LNCaP clone FGC (cell line): ENCODE measurements around the gene ST3GAL5.
"Not testable (repeated sequence)": the region's sequence is repeated elsewhere in the genome, so short reads cannot be mapped to it uniquely, and the experiment has no call there.

Source experiments
- DNase-seq: peaks from one replicate; pipeline ENCODE4 v3.0.0-alpha.2; 2011; ENCODE audit warnings: low read depth
- H3K4me3 ChIP-seq: 2 replicates; pipeline ENCODE4 v1.5.1; 2011; ENCODE audit warnings: mild to moderate bottlenecking, low read depth, low read length, control low read depth
- TF ChIP-seq, protein P1 (sequence below): IDR thresholded peaks from 2 replicates; pipeline ENCODE4 v1.5.1; 2012; ENCODE audit warnings: mild to moderate bottlenecking; ENCODE audit not compliant: control insufficient read depth, insufficient read depth; ENCODE audit errors: extremely low read depth

Gene ST3GAL5

DNA sequence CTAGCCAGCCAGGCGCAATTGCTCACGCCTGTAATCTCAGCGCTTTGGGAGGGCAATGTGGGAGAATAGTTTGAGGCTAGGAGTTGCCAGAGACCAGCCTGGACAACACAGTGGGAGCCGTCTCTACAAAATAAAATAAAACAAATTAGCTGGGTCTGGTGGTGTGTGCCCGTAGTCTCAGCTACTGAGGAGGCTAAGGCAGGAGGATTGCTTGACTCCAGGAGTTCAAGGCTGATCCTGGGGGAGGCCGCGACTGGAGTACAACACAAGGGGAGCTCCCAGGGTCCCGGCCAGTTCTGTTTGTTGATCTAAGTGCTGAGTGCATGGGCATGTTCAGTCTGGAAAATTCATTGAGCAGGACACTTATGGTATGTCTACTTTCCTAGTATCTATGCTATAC is 2.6 kb downstream of the ST3GAL5 start:
- no peak overlapping the region for H3K4me3 ChIP-seq
- no peak for DNase-seq
- TF ChIP-seq, protein P1, sequence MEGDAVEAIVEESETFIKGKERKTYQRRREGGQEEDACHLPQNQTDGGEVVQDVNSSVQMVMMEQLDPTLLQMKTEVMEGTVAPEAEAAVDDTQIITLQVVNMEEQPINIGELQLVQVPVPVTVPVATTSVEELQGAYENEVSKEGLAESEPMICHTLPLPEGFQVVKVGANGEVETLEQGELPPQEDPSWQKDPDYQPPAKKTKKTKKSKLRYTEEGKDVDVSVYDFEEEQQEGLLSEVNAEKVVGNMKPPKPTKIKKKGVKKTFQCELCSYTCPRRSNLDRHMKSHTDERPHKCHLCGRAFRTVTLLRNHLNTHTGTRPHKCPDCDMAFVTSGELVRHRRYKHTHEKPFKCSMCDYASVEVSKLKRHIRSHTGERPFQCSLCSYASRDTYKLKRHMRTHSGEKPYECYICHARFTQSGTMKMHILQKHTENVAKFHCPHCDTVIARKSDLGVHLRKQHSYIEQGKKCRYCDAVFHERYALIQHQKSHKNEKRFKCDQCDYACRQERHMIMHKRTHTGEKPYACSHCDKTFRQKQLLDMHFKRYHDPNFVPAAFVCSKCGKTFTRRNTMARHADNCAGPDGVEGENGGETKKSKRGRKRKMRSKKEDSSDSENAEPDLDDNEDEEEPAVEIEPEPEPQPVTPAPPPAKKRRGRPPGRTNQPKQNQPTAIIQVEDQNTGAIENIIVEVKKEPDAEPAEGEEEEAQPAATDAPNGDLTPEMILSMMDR = no peak

DNA sequence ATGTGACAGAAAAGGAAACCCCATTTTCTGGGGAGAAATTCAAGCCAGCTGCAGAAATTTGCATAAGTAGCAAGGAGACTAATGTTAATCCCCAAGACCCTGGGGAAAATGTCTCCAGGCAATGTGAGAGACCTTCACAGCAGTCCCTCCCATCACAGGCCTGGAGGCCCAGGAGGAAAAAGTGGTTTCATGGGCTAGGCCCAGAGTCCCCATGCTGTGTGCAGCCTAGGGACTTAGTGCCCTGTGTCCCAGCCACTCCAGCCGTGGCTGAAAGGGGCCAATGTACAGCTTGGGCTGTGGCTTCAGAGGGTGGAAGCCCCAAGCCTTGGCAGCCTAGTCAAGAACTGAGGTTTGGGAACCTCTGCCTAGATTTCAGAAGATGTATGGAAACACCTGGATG is 7.0 kb downstream of the ST3GAL5 start:
- not testable (repeated sequence) for H3K4me3 ChIP-seq, DNase-seq

DNA sequence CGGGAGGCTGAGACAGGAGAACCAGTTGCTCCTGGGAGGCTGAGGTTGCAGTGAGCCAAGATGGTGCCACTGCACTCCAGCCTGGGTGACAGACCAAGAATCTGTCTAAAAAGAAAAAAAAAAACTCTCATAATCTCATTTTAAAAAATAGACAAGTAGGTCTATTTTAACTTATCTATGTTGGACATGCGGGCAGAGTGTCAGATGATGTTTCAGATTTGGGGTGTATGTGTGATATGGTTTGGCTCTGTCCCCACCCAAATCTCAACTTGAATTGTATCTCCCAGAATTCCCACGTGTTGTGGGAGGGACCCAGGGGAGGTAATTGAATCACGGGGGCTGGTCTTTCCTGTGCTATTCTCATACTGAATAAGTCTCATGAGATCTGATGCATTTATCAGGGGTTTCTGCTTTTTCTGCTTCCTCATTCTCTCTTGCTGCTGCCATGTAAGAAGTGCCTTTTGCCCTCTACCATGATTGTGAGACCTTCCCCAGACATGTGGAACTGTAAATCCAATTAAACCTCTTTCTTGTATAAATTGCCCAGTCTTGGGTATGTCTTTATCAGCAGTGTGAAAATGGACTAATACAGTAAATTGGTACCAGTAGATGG is 8.0 kb downstream of the ST3GAL5 start:
- not testable (repeated sequence) for DNase-seq, H3K4me3 ChIP-seq

DNA sequence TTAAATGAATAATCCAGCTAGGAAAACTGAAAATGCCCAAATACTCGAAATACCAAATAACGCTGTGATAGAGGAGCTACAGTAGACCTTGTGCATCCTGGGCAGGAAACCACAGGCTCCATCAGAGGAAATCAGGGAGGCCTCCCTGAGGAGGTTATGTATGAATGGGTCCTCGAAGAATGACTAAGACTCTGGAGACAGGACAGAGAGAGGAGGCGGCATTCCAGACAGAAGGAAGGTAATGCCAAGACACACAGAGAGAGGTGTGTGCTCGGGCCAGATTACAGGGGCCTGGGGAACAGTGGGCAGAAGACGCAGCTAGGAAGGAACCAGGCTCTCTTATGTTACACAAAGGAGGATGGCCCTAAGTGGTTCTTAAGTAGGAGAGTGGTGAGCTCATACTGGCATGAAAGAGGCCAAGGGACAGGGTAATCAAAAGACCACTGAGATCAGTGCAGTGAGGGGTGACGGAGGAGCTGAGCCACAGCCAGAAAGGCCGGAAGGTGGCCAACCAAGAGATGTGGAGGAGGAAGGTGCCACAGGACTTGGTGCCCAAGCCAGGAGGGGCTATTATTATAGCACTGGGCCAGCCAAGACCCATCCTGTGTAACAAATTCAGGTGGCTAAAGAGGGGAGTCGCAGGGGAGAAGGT is 9.9 kb downstream of the ST3GAL5 start:
- TF ChIP-seq, protein P1 = no peak
- DNase-seq = no peak
- no peak overlapping the region for H3K4me3 ChIP-seq

DNA sequence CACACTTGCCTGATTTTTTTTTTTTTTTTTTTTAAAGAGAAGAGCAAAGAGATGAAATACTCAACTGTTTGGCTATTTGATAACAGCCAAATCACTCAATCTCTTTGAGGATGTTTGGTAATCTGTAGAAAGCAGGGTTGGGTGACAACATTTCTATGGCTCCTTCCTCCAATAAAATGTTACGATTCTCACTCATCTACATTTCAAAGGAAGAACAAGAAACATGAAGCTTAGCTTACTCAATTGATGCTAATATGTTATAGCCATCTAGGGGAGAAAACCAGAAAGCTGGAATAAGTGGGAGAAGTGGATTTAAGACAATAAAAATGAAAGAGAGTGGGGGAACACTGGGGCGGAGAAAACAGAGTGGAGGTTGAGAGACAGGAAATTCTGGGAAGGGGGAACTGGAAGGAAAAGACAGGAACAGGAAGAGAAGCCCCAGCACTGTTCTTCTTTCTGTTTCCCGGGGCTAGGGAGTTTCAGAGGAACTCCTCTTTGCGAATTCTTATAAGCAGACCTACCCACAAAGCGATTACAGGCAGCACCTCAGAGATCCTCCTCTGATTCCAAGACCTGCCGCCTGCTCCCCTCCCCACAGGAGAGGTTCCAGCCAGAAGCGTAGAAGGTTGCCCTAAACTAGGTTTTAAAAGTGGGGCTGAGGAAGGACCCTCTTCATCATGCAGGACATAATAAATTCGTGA is 13.3 kb downstream of the ST3GAL5 start:
- no peak for DNase-seq
- TF ChIP-seq, protein P1 = no peak
- H3K4me3 ChIP-seq = no peak overlapping the region

DNA sequence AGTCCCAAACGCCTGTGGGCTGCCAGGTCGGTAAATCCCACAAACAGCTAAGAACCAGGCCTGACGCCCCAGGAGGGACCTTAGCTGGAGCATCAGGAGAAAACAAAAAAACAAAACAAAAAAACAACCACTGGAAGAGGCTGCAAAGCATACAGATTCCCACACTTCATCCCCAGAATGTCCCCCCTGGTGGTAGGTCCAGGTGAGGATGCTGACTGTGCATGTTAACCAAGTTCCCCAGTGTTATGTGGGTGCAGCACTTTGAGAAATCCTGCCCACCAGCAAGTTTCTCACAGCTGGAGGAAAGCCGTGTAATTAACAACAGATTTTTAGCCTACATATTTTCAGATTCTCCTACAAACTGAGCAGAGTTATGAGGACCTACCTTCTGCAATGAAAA is 15.1 kb downstream of the ST3GAL5 start:
- no peak for DNase-seq
- TF ChIP-seq, protein P1 = no peak
- H3K4me3 ChIP-seq = no peak overlapping the region

DNA sequence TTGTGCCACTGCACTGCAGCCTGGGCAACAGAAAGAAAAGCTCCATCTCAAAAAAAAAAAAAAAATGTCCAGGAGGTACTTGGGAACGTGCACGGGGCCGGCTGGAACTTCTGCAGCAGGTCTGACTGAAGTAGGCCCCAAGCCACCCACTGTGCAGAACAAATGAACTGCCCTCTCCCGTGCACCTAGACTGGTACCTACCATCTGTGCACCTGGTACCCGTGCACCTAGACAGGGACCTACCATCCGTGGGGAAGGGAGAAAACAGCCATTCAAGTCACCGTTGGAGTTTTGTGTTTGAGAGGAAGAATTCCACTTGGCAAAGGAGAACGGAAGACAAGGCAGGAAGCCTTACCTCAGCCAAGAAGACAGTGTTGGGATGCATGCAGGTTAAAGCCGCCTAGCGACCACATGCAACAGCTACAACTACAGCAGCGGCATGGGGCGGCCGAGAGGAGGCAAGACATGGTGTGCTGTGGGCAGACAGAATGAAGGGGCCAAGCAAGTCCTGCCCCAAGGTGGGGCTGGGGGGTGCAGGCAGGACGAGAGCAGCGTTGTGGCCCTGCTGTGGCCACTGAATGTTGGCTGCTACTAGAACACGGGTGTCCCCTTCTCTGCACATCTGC is 16.1 kb downstream of the ST3GAL5 start:
- DNase-seq = no peak
- TF ChIP-seq, protein P1 = no peak
- no peak overlapping the region for H3K4me3 ChIP-seq
